K562 treated with DMSO at 1 percent for 4 hours (cell line): ENCODE measurements around the gene LAIR1. TPM values are rescaled to one million over a fixed set of nuclear protein-coding genes. Genes with fewer than 3 reads are reported as not detected.

Experiments used
- total RNA-seq: library from RNA; unstranded; fragments of 300-600 nt; gene quantifications from 2 replicates; pipeline ENCODE4 v1.2.3, GENCODE V29; 2022; ENCODE audit not compliant: insufficient read depth

Gene LAIR1, protein sequence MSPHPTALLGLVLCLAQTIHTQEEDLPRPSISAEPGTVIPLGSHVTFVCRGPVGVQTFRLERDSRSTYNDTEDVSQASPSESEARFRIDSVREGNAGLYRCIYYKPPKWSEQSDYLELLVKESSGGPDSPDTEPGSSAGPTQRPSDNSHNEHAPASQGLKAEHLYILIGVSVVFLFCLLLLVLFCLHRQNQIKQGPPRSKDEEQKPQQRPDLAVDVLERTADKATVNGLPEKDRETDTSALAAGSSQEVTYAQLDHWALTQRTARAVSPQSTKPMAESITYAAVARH
- not detected in 2 replicates for total RNA-seq

GRCh38 chr19:54364775-54365257 is at the start of gene LAIR1:
Gene LAIR1, minus strand, starts transcription at chr19:54364931. Its CDS starts 127 bp downstream, at chr19:54364804.

DNA sequence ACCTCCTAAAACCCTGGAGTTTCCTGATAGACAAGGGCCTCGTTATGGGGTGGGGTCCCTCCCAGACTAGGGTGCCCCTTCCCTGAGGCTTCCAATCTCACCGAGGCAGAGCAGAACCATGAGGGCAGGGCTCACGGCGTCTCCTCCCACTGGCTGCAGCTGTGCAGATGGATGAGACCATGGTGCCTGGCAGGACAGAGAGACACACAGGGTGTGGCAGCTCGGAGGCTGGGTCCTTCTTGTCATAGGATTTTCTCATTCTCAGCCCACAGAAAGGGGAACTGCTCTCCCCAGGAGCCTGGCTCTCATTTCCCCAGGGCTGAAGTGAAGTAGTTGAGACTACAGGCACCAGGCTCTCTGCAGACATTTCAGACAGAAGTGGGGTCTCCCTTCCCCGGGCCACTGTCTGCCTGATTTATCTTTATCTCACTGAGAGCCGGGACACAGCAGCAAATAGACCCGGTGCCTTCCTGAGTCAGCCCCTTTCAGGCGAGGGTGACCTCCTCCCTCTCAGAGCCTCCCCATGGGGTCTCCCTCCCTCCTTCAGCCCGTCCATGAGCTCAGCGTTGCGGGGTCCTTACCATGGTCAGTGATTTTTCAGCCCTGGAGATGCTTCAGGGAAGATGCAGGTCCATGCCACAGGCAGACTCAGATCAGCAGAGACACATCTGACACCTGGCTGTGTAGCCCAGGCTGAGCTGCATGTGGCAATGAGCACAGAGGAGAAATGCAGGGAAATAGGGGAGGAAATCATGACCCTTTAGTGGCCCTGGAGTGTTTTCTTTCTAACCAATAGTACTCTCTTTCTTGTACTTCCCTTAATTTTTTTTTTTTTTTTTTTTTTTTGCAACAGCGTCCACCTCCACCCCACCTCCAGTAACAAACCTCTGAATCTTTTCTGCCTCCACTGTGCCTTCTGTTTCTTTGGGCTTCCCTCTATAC is 52.0 kb downstream of the LAIR1 start, which contains the start of gene LILRA5:
TSS of gene LILRA5 (minus strand) at position 731 of the 942 bp plus-strand sequence. CDS start at position 584, 147 bp downstream.

Other genes with a start within 250 kb of the LAIR1 start
- 7.9 and 11.9 TPM in 2 replicates for gene TFPT, start 249.3 kb downstream of the LAIR1 start, total RNA-seq
- 62.7 and 68.2 TPM in 2 replicates for gene PRPF31, start 249.2 kb downstream of the LAIR1 start, total RNA-seq
- 73.8 and 80.3 TPM in 2 replicates for gene CNOT3, start 227.2 kb downstream of the LAIR1 start, total RNA-seq
- 3.8 and 4.4 TPM in 2 replicates for gene LENG1, start 205.2 kb downstream of the LAIR1 start, total RNA-seq
- gene TMC4, start 191.8 kb downstream of the LAIR1 start, total RNA-seq, result 0.71 TPM in 1 of 2 replicates, not detected in the other
- 219 and 267 TPM in 2 replicates for gene MBOAT7, start 175.4 kb downstream of the LAIR1 start, total RNA-seq
- 50.4 and 59.5 TPM in 2 replicates for gene TSEN34, start 173.6 kb downstream of the LAIR1 start, total RNA-seq
- 6,479 and 6,972 TPM in 2 replicates for gene RPS9, start 164.1 kb downstream of the LAIR1 start, total RNA-seq
- not detected in 2 replicates for gene LILRB3, start 141.9 kb downstream of the LAIR1 start, total RNA-seq
- gene LILRA6, start 122.1 kb downstream of the LAIR1 start, total RNA-seq, result not detected in 2 replicates
- gene LILRB5, start 107.7 kb downstream of the LAIR1 start, total RNA-seq, result not detected in 2 replicates
- not detected in 2 replicates for gene LILRB2, start 83.8 kb downstream of the LAIR1 start, total RNA-seq
- gene LILRA5, start 51.8 kb downstream of the LAIR1 start, total RNA-seq, result not detected in 2 replicates
- not detected in 2 replicates for gene LILRA4, start 25.8 kb downstream of the LAIR1 start, total RNA-seq
- not detected in 2 replicates for gene TTYH1, start 50.5 kb upstream of the LAIR1 start, total RNA-seq
- 158 and 187 TPM in 2 replicates for gene LENG8, start 84.3 kb upstream of the LAIR1 start, total RNA-seq
- 0.34 and 0.69 TPM in 2 replicates for gene LENG9, start 98.8 kb upstream of the LAIR1 start, total RNA-seq
- gene CDC42EP5, start 108.4 kb upstream of the LAIR1 start, total RNA-seq, result 3.0 TPM in 1 of 2 replicates, not detected in the other
- gene LAIR2, start 137.9 kb upstream of the LAIR1 start, total RNA-seq, result not detected in 2 replicates
- gene LILRA2, start 208.9 kb upstream of the LAIR1 start, total RNA-seq, result 7.6 and 8.0 TPM in 2 replicates
- gene LILRA1, start 228.7 kb upstream of the LAIR1 start, total RNA-seq, result not detected in 2 replicates